BE2C (cell line): ENCODE measurements around the gene HOXC9.

Source experiments
- DNase-seq: peaks from one replicate; pipeline ENCODE4 v3.0.0-alpha.2; 2020
- H3K27me3 ChIP-seq: fragments of 250-450 bp; sonication (Bioruptor Pico); 2 replicates; pipeline ENCODE4 v1.5.1; 2020; ENCODE audit warnings: mild to moderate bottlenecking
- H3K36me3 ChIP-seq: fragments of 250-450 bp; sonication (Bioruptor Pico); 2 replicates; pipeline ENCODE4 v1.5.1; 2020; ENCODE audit warnings: mild to moderate bottlenecking
- H3K4me1 ChIP-seq: fragments of 250-450 bp; sonication (Bioruptor Pico); 2 replicates; pipeline ENCODE4 v1.5.1; 2020
- H3K4me3 ChIP-seq: 2 replicates; pipeline ENCODE4 v1.5.1; 2011; ENCODE audit warnings: low read depth, low read length
- H3K9me3 ChIP-seq: fragments of 250-450 bp; sonication (Bioruptor Pico); 2 replicates; pipeline ENCODE4 v1.5.1; 2020
- CTCF ChIP-seq: IDR thresholded peaks from 2 replicates; pipeline ENCODE4 v1.5.1; 2012; ENCODE audit warnings: mild to moderate bottlenecking, low read depth, low read length

The HOXC9 gene

DNA sequence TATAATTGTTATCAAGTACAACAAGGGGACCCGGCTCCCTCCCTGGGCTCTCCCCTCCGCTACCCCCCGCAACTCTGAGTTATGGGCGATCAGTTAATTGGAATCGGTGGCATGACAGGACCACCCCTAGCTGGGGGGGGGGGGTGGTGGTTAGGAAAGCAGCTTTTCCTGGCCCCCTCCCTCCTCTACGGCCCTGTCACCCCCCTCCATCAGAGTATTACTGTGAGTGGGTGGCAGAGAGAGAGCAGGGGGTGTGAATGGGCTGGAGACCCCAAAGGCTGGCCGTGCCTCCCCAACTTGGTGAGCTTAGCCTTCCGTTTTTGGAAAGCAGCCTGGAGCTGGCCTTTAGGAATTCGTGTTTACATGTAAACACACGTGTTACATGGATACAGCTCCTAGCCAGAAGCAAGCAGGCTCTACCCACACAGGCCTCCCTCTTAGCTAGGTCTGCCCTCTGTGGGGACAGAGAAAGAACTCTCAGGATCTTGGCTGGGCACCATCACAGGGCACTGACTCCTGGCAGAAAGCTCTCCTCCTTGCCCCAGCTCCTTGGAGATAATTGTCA is 52.6 kb downstream of the HOXC9 start:
- Histone ChIP-seq H3K27me3 (no peaks in the 10 kb centered on the region), H3K36me3 (peaks cover 3% of the 10 kb centered on the region), H3K9me3 (no peaks in the 10 kb centered on the region), H3K4me1 (peaks cover 15% of the 10 kb centered on the region), H3K4me3 (peak overlapping the region; percentile 80)
- no peak for DNase-seq
- no peak for TF ChIP-seq CTCF
